ENCODE measurements around the gene NAPB. TPM values are rescaled to one million over a fixed set of nuclear protein-coding genes. Genes with fewer than 3 reads are reported as not detected.

The NAPB gene
- total and polyA plus RNA-seq, 2 experiments from 2014 or later, result 7.3 to 11.2 TPM

GRCh38 chr20:23408957-23409356 is 12.3 kb downstream of the NAPB start:
- Histone ChIP-seq H4K20me1 (ENCODE audit: insufficient read depth, poor library complexity, severe bottlenecking) (peaks cover 9% of the 10 kb centered on the region), H3K9me2 (replicated peaks; ENCODE audit: insufficient read depth) (no peaks in the 10 kb centered on the region), H3K79me2 (peaks cover 92% of the 10 kb centered on the region), H2AFZ (no peak overlapping the region), H3K36me3 (replicated peaks; ENCODE audit: insufficient read depth, low read depth) (no peaks in the 10 kb centered on the region), H3K4me1 (ENCODE audit: insufficient read depth) (peaks cover 8% of the 10 kb centered on the region), H3K27me3 (no peaks in the 10 kb centered on the region), H3K9me3 (ENCODE audit: low read depth) (no peaks in the 10 kb centered on the region), H3K27ac (no peak overlapping the region), H3K4me2 (no peak overlapping the region), H3K4me3 (no peak overlapping the region)
- DNase-seq (ENCODE audit: low spot score), result no peak
- TF ChIP-seq EZH2 (IDR thresholded peaks at IDR 0.05; ENCODE audit: borderline replicate concordance), result no peak
- 98% methylated on average over 2 of the region's 2 CpGs for WGBS (ENCODE audit: low lambda C conversion rate, missing lambda C conversion rate)

GRCh38 chr20:23407781-23408464 is 13.4 kb downstream of the NAPB start:
- no peak for DNase-seq (ENCODE audit: low spot score)
- TF ChIP-seq EZH2 (IDR thresholded peaks at IDR 0.05; ENCODE audit: borderline replicate concordance) (no peak), EZH2phosphoT487 (IDR thresholded peaks at IDR 0.05; ENCODE audit: low read depth, severe bottlenecking, unreplicated experiment) (no peak), CTCF (IDR thresholded peaks at IDR 0.05; ENCODE audit: poor library complexity) (no peak)
- H3K4me2 ChIP-seq, result no peak overlapping the region
- H3K9me2 ChIP-seq (replicated peaks; ENCODE audit: insufficient read depth), result no peaks in the 10 kb centered on the region
- peaks cover 12% of the 10 kb centered on the region for H3K4me1 ChIP-seq (ENCODE audit: insufficient read depth)
- no peaks in the 10 kb centered on the region for H3K9me3 ChIP-seq (ENCODE audit: low read depth)
- no peak overlapping the region for H3K27ac ChIP-seq
- no peak overlapping the region for H2AFZ ChIP-seq
- peaks cover 85% of the 10 kb centered on the region for H3K79me2 ChIP-seq
- no peak overlapping the region for H3K4me3 ChIP-seq
- peaks cover 9% of the 10 kb centered on the region for H4K20me1 ChIP-seq (ENCODE audit: insufficient read depth, poor library complexity, severe bottlenecking)
- WGBS (ENCODE audit: low lambda C conversion rate, missing lambda C conversion rate), result 91% methylated on average over 2 of the region's 2 CpGs
- H3K36me3 ChIP-seq (replicated peaks; ENCODE audit: insufficient read depth, low read depth), result no peaks in the 10 kb centered on the region
- H3K27me3 ChIP-seq, result no peaks in the 10 kb centered on the region

- Histone ChIP-seq H3K9me3 (ENCODE audit: low read depth) (no peaks in the 10 kb centered on the region), H3K27ac (no peak overlapping the region), H3K9me2 (replicated peaks; ENCODE audit: insufficient read depth) (no peaks in the 10 kb centered on the region), H3K36me3 (replicated peaks; ENCODE audit: insufficient read depth, low read depth) (no peaks in the 10 kb centered on the region), H3K4me3 (no peak overlapping the region), H3K4me2 (no peak overlapping the region), H4K20me1 (ENCODE audit: insufficient read depth, poor library complexity, severe bottlenecking) (peaks cover 9% of the 10 kb centered on the region), H2AFZ (no peak overlapping the region), H3K4me1 (ENCODE audit: insufficient read depth) (peaks cover 5% of the 10 kb centered on the region), H3K27me3 (no peaks in the 10 kb centered on the region), H3K79me2 (peaks cover 86% of the 10 kb centered on the region)
- TF ChIP-seq EZH2 (IDR thresholded peaks at IDR 0.05; ENCODE audit: borderline replicate concordance) (no peak), EZH2phosphoT487 (IDR thresholded peaks at IDR 0.05; ENCODE audit: low read depth, severe bottlenecking, unreplicated experiment) (no peak), CTCF (IDR thresholded peaks at IDR 0.05; ENCODE audit: poor library complexity) (no peak)
- DNase-seq (ENCODE audit: low spot score), result no peak
- WGBS (ENCODE audit: low lambda C conversion rate, missing lambda C conversion rate), result 97% methylated on average over 1 of the region's 1 CpG
Observed at GRCh38 chr20:23406880-23407279, 14.4 kb downstream of the NAPB start.

GRCh38 chr20:23404196-23404595 is 17.1 kb downstream of the NAPB start:
- DNase-seq (ENCODE audit: low spot score), result peak; percentile 70
- no peaks in the 10 kb centered on the region for H3K9me2 ChIP-seq (replicated peaks; ENCODE audit: insufficient read depth)
- H3K27ac ChIP-seq, result no peak overlapping the region
- peaks cover 5% of the 10 kb centered on the region for H3K4me1 ChIP-seq (ENCODE audit: insufficient read depth)
- H3K4me3 ChIP-seq, result no peak overlapping the region
- H4K20me1 ChIP-seq (ENCODE audit: insufficient read depth, poor library complexity, severe bottlenecking), result peaks cover 7% of the 10 kb centered on the region
- WGBS (ENCODE audit: low lambda C conversion rate, missing lambda C conversion rate), result 42% methylated on average over 3 of the region's 3 CpGs
- no peak overlapping the region for H2AFZ ChIP-seq
- H3K27me3 ChIP-seq, result no peaks in the 10 kb centered on the region
- H3K36me3 ChIP-seq (replicated peaks; ENCODE audit: insufficient read depth, low read depth), result no peaks in the 10 kb centered on the region
- H3K79me2 ChIP-seq, result peaks cover 75% of the 10 kb centered on the region
- no peaks in the 10 kb centered on the region for H3K9me3 ChIP-seq (ENCODE audit: low read depth)
- no peak for TF ChIP-seq EZH2 (IDR thresholded peaks at IDR 0.05; ENCODE audit: borderline replicate concordance)
- peak overlapping the region; percentile 33 for H3K4me2 ChIP-seq
